Myocyte (in vitro differentiated cells): ENCODE results near the gene ADM2. TPM values are rescaled to one million over a fixed set of nuclear protein-coding genes. Genes with fewer than 3 reads are reported as not detected.

Experiments used
- DNase-seq: peaks from one replicate; pipeline ENCODE4 v3.0.0-alpha.2; 2012; ENCODE audit warnings: low read depth
- total RNA-seq: library from RNA; depleted of rRNA; stranded (reverse); fragments of >200 nt; gene quantifications from 2 replicates; pipeline ENCODE4 v1.2.3, GENCODE V29; 2014

ADM2 gene
- total RNA-seq, 1 donor from 2014 or later: 0.67 TPM

DNA sequence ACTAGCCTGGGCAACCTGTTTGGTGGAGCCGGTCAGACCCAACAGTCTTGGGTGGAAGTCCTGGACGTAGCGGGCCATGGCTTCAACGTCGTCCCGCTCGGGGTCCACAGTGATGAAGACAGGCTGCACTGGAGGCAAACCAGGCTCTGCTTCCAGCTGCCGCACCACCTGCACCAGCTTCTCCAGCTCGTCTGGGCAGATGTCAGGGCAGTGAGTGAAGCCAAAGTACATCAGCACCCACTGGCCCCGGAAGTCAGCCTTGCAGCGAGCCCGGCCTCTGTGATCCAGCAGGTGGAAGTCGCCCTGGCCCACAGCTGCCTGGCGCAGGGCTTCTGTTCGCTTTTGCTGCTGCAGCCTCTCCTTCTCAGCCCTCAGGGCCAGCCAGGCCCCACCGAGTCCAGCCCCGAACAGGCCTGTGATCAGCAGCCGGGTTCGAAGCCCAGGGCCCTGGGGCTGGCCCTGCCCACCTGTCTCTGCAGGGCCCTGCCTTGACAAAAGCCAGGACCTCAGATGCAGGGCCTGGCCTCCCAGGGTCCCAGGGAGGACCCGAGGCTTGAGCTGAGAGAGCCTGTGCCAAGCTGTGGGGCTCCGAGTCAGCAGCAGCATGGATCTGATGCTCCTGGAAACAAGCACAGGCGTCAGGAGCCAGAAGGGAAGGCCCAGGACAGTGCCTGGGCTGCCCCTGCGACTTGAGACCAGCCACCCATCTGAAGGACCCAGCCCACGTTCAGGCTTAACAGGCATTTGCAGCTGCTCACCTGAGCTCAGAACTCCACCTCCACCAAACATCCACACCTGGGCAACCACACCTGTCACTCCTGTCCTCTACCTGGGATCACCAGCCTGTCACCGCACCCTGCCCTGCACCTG, 42.7 kb downstream of the ADM2 start:
- DNase-seq: no peak

DNA sequence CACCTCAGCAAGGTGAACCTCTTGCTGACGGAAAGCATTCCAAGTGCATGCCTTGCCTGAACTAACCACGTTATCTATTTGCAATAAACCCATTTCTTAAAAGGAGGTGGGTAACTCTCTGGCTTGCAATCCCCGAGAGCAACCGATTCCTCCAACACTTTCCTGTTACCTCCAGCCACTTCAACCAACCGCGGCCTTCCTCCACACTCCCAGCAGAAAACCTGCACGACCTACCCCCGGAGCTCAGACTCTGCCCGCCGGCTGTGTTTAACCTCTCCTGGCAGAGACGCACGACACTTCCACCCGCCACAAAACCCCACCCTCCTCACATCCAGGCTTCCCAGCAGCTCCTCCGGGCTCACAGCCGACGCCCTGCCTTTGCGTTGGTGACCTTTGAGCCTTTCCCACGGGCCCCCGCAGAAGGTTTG, 43.3 kb downstream of the ADM2 start:
- no peak for DNase-seq

DNA sequence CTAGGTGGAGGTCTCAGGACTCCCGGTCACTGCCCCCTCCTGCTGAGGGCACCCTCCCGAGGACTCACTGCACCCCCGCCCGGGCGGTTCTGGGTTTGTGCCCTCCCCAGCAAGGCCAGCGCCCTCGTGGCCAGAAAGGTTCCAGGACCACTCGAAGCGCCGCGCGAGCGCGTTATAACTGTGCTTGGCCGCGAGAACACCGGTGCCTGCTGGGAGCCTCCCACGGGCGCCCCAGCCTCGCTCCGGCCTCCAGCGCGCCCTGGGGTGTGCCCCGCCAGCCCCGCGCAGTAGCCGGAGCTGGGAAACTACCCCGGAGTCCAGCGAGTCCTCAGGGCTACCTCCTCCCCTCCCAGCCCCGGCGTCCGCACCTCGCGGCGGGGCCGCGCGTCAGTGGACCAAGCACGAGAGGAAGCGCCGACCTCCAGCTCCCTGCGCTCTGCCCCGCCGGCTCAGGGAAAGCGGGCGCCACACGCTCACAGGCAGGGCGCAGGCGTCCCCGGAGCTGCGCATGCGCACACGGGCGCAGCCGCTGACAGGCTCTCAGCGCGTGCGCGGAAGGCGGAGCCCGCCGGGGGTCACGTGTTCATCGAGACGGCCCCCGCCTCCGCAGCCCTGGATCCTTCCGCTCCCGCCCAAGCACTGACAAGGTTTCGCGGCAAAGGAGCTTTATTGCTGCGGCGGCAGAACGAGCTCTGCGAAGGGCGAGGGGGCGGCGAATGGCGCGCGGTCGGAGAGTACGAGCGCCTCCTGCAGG, 43.9 kb downstream of the ADM2 start, which contains the start of gene SCO2:
Gene SCO2 (minus strand): TSS at position 495 of the 754 bp plus-strand sequence. CDS start 1,187 bp downstream, outside the sequence.
- DNase-seq: peak; percentile 96

DNA sequence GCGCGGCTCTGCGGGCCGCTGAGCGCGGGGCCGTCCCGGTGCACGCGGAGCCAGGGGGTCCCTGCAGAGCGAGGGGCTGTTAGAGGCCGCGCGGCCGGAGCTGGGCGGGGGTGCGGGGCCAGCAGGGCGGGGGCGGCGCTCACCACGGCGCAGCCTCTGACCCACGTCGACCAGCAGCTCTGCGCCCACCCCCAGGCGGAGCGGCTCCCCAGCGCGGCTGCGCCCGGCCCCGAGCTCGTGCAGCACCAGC, 44.4 kb downstream of the ADM2 start:
- no peak for DNase-seq

DNA sequence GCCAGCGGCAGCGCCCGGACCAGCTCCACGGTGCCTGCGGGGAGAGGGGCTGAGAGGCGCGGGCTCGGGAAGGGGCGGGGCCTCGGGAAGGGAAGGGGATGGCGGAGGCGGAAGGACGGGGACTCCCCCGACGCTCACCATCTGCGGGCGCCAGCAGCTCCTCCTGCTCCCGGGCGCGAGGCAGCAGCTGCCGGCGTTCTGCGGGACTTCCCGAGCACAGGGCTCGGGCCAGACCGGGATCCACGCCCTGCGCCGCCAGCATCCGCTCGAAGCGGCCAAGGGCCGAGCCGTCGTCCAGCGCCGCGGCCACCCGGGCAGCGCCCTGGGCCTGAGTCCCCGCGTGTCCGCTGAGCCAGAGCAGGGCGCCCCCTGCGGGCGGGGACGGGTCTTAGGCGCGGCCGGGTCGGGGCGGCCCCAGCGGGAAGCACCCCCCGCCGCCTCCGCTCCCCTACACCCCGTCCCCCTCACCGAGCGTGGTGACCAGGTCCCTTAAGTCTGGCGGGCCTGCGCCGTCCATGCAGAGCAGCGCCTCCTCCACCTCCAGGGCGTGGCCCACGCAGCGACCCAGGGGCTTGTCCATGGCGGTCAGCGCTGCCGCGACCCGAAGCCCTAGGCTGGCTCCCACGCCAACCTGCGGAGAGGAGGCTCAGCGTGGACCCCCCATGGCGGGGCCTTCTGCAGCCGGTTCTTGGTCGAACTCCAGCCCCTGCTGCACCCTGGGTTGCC, 44.9 kb downstream of the ADM2 start:
- peak; percentile 75 for DNase-seq

DNA sequence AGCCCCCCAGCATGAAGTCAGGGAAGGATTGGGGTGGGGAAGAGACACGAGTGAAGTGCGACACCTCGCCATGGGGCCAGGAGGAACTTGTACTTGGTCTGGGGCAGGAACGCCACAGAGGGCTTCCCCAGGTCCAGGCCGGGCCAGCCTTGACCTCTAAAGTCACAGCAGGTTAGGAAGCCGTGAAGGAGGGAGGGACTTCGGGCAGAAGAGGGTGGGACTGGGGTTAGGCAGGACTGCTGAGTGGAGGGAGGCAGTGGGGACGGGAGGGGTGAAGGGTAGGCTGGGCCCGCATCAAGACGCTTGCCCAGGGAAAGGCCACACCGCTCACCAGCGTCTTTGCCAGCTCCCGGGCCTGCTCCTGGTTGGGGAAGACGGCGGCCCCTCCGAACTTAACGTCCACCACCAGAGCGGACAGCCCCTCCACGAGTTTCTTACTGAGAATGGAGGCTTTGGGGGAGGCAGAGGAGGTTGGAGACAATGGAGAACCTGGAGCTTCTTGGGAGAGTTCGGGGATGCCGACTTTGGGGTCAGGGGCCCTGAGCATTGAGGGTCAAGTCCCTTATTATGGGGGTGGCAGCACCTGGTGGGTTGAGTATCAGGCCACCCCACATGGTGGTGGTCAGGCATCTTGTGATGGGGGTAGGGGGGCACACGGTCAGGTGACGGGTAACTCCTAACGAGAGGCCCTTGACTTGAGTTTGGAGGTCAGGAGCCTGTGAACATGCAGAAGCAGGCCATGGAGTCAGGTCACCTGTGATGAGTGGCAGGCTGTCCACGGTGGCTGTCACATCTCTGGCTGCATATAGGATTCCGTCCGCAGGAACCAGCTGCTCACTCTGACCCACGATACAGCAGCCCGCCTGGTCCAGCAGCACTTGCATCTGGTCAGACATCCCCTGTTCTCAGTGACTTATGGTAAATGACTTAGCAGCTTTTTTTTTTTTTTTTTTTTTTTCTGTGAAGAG, 45.8 kb downstream of the ADM2 start:
- no peak for DNase-seq

DNA sequence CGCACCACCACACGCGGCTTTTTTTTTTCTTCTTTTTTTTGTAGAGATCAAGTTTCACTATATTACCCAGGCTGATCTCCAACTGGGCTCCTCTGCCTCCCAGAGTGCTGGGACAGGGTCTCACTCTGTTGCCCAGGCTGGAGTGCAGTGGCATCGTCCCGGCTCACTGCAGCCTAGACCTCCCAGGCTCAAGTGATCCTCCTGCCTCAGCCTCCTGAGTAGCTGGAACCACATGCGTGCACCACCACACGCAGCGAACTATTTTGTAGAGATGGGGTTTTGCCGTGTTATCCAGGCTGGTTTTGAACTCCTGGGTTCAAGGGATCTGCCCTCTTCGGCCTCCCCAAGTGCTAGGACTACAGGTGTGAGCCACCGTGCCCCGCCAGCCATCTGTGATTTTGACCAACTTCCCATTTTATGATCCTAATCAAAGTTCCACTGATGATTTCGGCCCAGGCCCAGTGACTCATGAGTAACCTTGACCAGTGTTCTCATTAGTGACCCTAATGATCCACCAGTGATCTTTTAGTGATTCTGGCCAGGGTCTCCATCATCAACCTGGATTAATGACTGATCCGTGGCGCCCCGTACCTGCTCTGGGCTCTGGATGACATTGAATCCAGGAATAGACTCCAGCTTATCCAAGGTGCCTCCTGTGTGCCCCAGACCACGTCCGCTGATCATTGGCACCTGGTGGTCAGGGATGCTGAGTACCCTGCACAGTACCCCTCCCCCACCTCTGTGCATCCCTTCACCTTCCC, 46.8 kb downstream of the ADM2 start:
- DNase-seq: no peak

DNA sequence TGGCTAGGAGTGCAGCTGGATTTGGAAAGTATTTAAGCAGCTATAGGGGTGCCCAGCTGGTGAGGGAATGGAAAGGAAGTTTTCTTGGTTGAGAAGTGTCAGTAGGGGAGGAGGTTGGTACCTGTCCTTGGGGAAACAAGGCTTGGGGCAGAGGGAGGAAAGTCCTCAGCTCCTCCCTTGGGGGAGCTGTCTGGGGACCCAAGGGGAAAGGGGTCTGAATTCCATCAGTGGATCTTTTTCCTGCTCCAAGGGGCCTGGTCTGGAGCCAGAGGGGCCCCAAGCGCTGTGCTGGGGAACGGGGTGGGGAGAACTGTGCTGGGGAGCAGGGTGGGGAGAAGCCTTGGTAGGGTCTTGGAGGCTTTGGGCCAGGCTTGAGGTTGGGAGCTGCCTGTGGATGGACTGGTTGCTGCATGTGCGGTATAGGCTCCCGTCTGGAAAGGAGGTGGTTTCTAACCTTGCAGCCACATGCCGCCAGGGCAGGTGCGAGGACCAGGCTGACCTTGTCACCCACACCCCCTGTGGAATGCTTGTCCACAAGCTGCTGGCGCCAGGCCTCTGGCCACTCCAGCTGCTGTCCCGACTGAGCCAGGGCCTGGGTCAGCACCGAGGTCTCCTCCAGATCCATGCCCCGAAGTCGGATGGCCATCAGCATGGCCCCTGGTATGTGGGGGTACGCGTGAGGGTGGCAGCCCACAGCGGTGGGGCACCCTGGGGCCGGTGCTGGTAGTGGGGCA, 47.5 kb downstream of the ADM2 start:
- peak; percentile 54 for DNase-seq

DNA sequence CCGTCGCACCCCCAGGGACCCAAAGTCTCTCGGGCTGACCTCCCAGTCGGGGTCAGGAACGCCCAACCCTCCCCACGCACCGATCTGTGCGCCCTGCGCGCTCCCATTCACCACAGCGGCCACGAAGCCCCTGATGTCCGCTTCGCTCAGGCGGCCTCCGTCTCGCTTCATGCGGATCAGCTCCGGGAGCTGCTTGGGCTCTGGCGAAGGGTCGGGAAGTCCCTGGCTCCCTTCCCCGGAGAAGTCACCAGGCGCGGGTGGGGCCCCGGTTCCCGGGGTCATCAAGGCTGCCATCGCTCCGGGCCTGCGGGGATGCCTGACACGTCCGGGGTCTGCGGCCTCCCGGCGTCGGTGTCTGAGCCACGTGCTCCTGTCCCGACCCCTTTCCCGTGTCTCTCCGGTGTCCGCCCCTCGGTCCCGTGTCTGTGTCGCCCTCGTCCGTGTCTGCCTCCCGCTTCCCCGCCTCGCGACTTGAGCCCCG, 48.1 kb downstream of the ADM2 start:
- DNase-seq: no peak

DNA sequence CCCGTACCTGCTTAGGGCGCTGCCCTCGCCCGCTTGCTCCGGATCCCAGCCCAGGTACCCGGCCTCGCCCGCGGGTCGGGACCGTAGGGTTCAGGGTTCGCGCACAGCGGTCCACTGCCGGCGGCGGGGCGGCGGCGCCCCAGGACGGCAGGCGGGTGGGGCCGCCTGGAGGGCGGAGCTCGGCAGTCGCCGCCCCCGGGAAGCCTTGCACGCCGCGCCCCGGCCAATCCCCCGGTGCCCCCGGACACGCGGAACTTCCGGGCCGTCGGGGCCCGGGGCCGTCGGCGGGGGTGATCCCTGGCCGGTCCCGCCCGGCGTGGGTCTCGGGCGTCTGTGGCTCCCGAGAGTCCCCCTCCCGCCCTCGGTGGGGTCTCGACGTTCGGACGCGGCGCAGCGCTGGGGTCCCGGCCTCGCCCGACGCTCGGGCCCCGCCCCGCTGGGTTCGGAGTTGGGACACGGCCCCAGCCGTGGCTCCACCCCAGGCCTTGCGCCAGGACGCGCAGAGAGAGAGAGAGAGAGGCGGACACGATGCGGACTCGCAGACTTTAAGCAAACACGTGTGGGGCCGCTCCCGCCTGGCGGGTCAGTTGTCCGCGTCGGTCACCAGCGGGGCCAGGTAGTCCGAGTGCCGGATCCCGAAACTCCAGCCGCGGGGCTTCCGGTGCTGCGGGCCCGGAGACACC, 48.7 kb downstream of the ADM2 start, which contains the start of gene TYMP:
Gene TYMP (minus strand): TSS at position 116 of the 683 bp plus-strand sequence. CDS start 303 bp downstream, outside the sequence.
- DNase-seq: peak; percentile 45

DNA sequence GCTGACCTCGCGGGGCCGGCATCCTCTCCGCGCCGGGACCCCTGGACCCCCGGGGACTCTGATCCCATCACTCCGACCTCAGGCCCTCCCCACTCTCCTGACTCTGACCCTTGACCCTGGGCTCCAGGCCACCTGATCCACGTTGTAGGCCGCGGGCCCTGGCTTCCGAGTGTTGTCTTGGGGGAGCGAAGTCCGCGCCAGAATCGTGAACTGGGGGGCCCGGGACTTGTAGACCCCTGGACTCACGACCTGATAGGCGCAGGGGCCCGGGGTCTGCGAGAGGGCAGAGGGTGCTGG, 49.2 kb downstream of the ADM2 start:
- DNase-seq: no peak

DNA sequence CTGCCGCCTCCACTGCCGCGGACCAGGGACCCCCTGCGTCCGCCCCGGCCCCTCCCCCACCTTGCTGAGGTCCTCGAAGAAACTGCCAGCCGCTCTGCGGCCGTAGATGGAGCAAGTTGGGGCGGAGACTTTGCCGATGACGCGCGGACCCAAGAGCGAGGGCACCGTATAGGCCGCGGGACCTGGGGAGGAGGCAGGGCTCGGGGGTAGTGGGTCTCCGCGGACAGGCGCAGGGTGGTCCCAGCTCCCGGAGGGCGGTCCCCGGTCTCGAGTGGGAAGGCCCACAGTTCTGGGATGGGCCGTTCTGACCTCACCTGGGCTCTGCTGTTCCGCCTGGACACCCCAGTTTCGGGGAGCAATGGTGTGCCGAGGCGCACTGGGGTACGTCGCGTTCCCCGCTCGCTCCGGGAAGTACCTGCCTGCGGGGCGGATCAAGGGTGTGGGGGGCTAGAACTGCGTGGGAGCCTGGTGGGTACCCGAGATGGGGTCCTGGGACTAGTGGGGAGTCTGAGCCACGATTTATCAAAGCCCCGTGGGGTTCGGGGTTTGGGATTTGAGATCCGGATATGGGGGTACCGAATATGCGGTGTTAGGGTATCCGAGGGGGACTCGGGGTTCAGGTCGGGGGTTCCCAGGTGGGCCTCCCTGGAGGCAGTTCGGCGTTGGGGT, 49.7 kb downstream of the ADM2 start:
- DNase-seq: peak; percentile 48

DNA sequence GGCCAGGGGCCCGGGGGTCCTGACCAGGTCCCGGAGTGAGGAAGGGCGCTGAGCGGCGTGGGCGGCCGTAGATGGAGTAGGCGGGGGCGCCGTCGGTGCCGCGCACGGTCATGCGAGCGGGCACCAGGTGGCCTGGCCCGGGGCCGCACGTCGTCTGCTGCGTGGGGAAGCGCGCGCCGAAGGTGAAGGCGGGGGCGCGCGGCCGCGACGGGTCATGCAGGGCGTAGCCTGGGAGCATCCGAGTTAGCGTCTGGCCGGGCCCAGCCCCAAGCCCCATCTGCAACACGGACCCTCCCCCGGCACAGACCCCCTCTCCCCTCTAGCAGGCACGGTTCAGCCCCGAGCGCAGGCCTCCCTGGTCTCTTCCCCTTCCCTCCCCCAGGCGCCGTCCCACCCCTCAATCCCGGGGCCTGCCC, 50.2 kb downstream of the ADM2 start:
- no peak for DNase-seq

DNA sequence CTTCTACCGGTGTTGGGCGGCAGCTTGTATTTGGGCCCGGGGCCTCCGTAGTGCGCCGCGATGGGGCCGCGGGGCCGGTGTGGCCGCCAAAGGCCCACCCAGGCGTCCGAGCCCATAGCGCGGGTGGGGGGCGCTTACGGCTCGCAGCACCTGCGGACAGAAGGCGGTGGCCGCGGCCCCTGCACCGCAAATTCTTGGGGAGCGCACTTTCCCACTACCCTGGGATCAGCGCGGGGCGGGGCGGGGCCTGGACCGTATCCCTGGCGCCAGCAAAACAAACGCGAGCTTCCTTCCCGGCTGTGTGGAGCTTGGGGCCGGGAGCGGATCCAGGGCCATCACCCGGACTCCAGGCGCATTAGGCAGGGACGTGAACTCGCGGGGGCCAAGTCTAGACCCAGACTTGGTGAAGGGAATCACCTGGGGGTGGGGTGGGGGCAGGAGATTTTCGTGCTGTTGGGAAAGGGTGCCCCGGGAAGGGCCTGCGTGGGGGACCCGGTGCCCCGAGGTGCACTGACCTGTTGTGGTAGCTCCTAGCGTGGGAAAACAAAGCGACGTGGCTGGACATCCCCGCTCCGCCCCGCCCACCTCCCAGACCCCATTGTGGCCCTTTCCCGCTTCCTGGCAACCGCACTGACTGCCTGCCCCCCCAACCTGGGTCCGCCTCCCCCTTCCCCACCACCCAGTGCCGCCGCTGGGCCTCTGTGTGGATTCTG, 50.8 kb downstream of the ADM2 start:
- DNase-seq: peak; percentile 53

DNA sequence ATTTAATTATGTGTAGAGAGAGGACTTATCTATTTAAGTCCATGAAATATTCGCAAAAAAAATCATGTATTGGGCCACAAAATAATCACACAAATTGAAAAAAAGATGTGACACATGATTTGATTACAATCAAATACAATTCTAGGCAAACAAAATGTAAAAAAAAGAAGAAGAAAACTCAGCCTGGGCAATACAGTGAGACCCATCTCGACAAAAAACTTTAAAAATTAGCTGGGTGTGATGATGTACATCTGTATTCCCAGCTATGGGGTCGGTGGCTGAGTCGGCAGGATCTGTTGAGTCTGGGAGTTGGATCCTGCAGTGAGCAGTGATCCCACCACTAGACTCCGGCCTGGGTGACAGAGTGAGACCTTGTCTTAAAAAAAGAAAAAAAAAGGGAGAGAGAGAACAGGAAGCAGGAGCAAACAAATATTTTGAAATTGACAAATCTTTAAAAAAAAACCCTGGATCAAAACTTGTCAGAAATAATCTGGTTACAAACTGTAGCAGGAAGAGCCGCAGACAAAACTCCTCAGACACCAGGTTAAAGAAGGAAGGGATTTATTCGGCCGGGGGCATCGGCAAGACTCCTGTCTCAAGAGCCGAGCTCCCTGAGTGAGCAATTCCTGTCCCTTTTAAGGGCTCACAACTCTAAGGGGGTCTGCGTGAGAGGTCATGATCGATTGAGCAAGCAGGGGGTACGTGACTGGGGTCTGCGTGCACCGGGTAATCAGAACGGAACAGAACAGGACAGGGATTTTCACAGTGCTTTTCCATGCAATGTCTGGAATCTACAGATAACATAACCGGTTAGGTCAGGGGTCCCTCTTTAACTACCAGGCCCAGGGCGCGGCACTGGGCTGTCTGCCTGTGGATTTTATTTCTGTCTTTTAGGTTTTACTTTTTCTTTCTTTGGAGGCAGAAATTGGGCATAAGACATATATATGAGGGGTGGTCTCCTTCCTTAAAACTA, 51.8 kb downstream of the ADM2 start:
- DNase-seq: no peak
